ENCODE results near the gene ADD2. TPM values are rescaled to one million over a fixed set of nuclear protein-coding genes. Genes with fewer than 3 reads are reported as not detected.

Gene ADD2
- total RNA-seq, 1 donor from 2014 or later: 3.4 TPM

DNA sequence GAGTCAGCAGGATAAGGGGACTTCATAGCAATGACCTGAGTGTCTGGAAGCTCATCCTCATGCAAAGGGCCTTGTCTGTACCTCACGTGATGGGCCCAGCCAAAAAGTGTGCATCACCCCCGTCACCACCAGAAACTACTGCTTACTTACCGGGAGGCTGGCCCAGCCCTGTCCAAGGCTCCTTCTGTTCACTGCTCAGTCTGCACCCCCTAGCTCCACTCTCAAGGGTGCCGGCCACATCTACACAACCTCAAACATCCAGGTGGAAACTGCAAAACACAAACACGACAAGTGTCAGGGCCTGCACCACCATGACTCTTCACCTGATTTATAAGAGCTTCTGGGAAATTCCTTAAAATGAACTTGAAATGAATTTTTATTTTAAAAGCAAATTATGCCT lies 55.1 kb downstream of the ADD2 start:
- intact Hi-C loops (cut with DNase I): no loop called here
- TF ChIP-seq, protein P1, sequence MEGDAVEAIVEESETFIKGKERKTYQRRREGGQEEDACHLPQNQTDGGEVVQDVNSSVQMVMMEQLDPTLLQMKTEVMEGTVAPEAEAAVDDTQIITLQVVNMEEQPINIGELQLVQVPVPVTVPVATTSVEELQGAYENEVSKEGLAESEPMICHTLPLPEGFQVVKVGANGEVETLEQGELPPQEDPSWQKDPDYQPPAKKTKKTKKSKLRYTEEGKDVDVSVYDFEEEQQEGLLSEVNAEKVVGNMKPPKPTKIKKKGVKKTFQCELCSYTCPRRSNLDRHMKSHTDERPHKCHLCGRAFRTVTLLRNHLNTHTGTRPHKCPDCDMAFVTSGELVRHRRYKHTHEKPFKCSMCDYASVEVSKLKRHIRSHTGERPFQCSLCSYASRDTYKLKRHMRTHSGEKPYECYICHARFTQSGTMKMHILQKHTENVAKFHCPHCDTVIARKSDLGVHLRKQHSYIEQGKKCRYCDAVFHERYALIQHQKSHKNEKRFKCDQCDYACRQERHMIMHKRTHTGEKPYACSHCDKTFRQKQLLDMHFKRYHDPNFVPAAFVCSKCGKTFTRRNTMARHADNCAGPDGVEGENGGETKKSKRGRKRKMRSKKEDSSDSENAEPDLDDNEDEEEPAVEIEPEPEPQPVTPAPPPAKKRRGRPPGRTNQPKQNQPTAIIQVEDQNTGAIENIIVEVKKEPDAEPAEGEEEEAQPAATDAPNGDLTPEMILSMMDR (IDR thresholded peaks at IDR 0.05): no peak
- TF ChIP-seq POLR2A (IDR thresholded peaks at IDR 0.05) (no peak), POLR2AphosphoS5 (IDR thresholded peaks at IDR 0.05; ENCODE audit: insufficient read depth in 1 of 2, low read depth in 1 of 2) (no peak)
- H3K4me1 ChIP-seq: no peaks in the 10 kb centered on the region
- H3K36me3 ChIP-seq: no peaks in the 10 kb centered on the region
- no peak for DNase-seq (ENCODE audit: extremely low spot score in 2 of 2)
- H3K4me3 ChIP-seq: no peak overlapping the region
- H3K27me3 ChIP-seq: no peaks in the 10 kb centered on the region
- H3K9me3 ChIP-seq: no peaks in the 10 kb centered on the region
- H3K27ac ChIP-seq: no peak overlapping the region

DNA sequence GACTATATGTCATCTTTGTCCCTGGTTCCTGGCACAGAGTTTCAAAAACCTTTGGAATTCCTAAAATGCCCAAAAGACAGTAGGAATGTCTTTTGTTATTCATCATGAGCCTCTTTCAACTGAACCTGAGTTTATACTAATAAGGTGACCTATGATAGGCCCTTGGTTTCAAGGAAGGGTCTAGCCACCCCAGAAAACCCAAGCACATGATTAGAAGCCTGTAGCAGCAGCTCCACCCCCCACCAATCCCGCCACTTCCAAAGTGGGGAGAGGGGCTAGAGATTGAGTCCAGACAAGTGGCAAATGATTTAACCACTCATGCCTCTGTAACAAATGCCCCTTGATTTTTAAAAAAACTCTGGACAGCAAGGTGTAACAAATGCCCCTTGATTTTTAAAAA lies 56.8 kb downstream of the ADD2 start:
- TF ChIP-seq, protein P1 (IDR thresholded peaks at IDR 0.05): no peak
- TF ChIP-seq POLR2A (IDR thresholded peaks at IDR 0.05) (no peak), POLR2AphosphoS5 (IDR thresholded peaks at IDR 0.05; ENCODE audit: insufficient read depth in 1 of 2, low read depth in 1 of 2) (no peak)
- intact Hi-C loops (cut with DNase I): no loop called here
- Histone ChIP-seq H3K27ac (no peak overlapping the region), H3K9me3 (no peaks in the 10 kb centered on the region), H3K36me3 (no peaks in the 10 kb centered on the region), H3K27me3 (no peaks in the 10 kb centered on the region), H3K4me1 (no peaks in the 10 kb centered on the region), H3K4me3 (no peak overlapping the region)
- no peak for DNase-seq (ENCODE audit: extremely low spot score in 2 of 2)

DNA sequence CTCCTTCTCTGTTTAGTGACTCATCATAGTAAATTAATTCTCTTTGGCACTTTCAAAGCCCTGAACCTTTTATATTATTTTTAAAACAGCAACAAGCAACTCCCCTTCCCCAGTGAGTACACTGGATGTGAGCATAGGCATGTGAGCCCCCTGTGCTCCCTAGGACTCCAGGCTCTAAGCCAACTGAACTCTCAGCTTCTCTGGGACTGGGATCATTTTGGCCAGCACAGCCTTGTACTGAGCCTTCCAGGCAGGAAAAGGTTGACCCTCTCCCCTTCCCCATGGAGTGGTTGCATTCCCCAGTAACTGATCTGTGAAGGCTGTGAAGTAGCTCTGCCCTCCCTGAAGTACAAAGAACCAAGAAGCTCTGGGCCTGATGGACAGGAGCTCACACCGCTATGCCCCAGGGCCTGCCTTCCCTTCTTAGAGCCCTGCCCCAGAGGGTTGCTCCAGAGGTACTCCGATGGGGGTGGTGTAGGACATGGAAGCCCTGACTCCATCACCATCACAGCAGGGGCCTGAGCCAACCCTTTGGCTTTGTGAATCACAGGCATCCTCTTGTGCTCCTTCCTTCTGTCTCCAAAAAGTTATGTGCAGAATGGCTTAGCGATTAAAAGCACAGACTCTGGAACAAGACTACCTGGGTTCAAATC lies 57.8 kb downstream of the ADD2 start:
- intact Hi-C loops (cut with DNase I): no loop called here
- Histone ChIP-seq H3K9me3 (no peaks in the 10 kb centered on the region), H3K4me1 (no peaks in the 10 kb centered on the region), H3K27me3 (no peaks in the 10 kb centered on the region), H3K4me3 (no peak overlapping the region), H3K27ac (no peak overlapping the region), H3K36me3 (no peaks in the 10 kb centered on the region)
- TF ChIP-seq, protein P1 (IDR thresholded peaks at IDR 0.05): no peak
- TF ChIP-seq POLR2A (IDR thresholded peaks at IDR 0.05): no peak
- no peak for TF ChIP-seq POLR2AphosphoS5 (IDR thresholded peaks at IDR 0.05; ENCODE audit: insufficient read depth in 1 of 2, low read depth in 1 of 2)
- DNase-seq (ENCODE audit: extremely low spot score in 2 of 2): no peak

DNA sequence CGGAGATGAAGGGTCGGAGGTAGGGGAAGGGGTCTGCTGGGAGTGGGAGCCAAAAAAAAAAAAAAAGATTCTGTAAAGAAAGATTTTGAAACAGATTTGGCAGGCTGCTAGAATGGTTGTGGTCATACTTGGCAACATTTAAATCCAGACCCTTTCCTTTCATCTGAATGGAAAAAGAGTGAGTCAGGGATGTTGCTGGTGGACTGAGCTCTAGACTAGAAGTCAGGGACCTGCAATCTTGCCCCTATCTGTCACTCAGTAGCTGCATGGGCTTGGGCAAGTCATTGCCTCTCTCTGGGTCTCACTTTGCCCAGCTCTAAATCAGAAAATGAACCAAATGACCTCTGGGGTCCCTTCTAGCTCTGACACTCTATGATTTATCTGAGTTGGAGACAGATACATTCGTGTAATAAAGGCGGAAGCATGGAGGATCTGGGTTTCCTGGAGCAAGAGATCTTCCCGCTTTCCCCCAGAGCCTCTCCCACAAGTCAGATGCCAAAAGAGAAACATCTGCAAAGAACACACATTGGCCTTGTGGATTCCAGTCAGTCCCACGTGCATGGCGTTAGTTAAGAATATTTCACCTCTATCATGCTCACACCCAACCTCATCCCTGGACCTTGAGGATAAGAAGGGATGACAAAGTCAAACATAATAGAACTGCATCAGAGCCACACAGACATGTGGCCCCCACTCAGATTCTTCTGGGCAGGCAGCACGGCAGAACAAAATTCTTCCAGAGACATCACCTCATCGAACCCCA lies 58.5 kb downstream of the ADD2 start:
- H3K4me3 ChIP-seq: no peak overlapping the region
- intact Hi-C loops (cut with DNase I): no loop called here
- H3K36me3 ChIP-seq: no peaks in the 10 kb centered on the region
- DNase-seq (ENCODE audit: extremely low spot score in 2 of 2): no peak
- H3K4me1 ChIP-seq: no peaks in the 10 kb centered on the region
- H3K27ac ChIP-seq: no peak overlapping the region
- no peaks in the 10 kb centered on the region for H3K27me3 ChIP-seq
- H3K9me3 ChIP-seq: no peaks in the 10 kb centered on the region
- TF ChIP-seq POLR2A (IDR thresholded peaks at IDR 0.05) (no peak), POLR2AphosphoS5 (IDR thresholded peaks at IDR 0.05; ENCODE audit: insufficient read depth in 1 of 2, low read depth in 1 of 2) (no peak)
- TF ChIP-seq, protein P1 (IDR thresholded peaks at IDR 0.05): no peak
